SKM-1 (cell line): ENCODE measurements around the gene USF2.
"Not testable (repeated sequence)": the region's sequence is repeated elsewhere in the genome, so short reads cannot be mapped to it uniquely, and the experiment has no call there.

Experiments
- DNase-seq: peaks from one replicate; lab custom pipeline; 2025; ENCODE audit not compliant: unreplicated experiment; lab: John Stamatoyannopoulos, UW

USF2 gene

DNA sequence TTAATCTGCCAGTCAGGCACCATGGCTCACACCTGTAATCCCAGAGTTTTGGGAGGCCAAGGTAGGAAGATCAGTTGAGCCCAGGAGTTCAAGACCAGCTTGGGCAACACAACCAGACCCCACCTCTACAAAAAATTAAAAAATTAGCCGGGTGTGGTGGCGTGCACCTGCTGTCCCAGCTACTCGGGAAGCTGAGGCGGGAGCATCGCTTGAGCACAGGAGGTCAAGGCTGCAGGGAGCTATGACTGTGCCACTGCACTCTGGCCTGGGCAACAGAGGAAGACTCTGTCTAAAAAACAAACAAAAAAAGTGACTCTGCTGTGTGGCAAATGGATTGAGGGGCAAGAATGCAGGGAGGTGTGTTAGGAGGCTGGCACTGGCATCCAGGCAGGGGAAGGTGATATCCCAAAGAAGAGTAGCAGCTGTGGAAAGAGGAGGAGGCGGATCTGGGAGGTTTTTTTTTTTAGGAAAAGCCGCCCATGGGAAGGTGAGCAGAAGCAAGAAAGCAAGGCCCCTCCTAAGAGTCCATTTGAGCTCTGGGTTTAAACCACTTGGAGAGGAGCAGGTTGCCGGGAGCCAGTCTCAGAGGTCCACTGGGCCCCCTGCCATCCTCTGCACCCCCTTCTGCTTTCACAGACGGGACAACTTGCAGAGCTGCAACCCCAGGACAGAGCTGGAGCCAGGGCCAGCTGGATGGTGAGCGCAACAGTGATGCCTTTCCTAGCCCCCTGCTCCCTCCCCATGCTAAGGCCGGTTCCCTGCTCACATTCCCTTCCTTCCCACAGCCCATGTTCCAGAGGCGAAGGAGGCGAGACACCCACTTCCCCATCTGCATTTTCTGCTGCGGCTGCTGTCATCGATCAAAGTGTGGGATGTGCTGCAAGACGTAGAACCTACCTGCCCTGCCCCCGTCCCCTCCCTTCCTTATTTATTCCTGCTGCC lies 15.7 kb downstream of the USF2 start:
- DNase-seq, result no peak

DNA sequence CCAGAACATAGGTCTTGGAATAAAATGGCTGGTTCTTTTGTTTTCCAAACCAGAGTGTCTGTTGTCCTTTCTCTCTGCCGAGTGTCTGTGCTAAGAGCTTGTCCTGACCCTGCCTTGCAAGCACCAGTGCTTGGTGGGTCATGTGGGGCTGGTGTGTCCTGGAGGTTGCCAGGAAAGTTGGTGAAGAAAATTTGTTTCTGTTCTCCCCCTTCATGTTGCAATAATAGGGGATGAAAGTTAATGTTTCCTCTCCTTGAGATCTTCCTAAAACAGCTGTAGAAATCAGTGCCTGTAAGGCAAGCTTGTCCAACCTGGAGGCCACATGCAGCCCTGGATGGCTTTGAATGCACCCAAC lies 16.3 kb downstream of the USF2 start:
- no peak for DNase-seq

DNA sequence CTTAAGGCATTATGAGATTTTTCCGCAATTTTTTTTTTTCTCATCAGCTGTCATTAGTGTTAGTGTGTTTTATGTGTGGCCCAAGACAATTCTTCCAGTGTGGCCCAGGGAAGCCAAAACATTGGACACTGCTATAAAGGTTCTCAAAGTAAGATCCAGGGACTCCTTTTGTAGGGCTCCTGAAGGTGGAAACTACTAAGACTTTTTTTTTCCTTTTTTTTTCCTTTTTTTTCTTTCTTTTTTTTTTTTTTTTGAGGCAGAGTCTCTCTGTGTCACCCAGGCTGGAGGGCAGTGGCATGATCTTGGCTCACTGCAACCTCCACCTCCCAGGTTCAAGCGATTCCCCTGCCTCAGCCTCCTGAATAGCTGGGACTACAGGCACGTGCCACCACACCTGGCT lies 16.7 kb downstream of the USF2 start:
- not testable (repeated sequence) for DNase-seq

DNA sequence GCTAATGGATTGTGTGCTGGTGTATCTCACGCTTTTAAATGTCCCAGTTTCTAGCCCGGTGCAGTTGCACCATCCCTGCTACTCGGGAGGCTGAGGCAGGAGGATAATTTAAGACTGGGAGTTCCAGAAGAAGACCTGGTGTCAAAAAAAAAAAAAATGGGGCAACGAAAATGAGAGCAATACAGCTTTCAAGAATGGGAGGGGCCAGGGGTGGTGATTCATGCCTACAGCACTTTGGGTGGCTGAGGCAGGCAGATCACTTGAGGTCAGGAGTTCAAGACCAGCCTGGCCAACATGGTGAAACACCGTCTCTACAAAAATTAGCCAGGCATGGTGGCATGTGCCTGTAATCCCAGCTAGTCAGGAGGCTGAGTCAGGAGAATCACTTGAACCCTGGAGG lies 17.3 kb downstream of the USF2 start:
- not testable (repeated sequence) for DNase-seq

DNA sequence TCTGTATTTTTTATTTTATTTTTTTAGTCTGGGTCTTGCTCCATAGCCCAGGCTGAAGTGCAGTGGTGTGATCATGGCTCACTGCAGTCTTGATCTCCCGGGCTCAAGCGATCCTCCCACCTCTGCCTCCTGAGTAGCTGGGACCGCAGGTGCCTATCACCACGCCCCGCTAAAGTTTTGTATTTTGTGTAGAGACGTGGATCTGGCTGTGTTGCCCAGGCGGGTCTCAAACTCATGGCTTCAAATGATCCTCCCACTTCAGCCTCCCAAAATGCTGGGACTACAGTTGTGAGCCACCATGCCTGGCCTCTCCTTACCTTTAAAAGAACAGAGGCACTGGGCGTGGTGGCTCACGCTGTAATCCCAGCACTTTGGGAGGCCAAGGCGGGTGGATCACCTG lies 19.0 kb downstream of the USF2 start:
- no peak for DNase-seq

DNA sequence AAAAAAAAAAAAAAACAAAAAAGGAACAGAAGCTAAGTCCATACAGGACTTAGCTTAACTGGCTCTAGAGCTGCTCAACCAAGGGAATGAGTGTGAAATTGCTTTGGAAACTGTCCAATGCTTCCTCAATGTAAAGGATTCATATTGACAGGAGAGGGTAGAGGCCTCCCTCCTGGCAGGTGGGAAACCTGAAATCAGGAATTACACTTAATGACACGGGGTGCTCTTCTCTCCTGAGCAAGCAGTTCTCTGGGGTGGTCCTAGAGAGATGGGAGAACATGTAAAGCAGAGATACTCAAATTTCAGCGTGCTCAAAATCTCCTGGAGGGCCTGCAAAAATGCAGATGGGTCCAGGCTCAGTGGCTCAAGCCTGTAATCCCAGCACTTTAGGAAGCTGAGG lies 19.6 kb downstream of the USF2 start:
- DNase-seq, result no peak

DNA sequence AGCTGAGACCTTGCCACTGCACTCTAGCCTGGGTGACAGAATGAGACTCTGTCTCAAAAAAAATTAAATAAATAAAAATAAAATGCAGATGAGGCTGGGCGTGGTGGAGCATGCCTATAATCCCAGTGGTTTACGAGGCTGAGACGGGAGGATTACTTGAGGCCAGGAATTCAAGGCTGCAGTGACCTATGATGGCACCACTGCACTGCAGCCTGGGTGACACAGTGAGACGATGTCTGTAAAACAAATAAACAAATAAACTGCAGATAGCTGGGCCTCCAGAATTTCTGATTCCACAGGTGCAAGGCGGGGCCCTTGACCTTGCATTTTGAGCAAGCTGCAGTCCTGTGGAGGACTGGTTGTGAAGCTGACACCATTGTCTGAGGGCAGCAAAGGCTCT lies 20.1 kb downstream of the USF2 start:
- DNase-seq, result no peak

DNA sequence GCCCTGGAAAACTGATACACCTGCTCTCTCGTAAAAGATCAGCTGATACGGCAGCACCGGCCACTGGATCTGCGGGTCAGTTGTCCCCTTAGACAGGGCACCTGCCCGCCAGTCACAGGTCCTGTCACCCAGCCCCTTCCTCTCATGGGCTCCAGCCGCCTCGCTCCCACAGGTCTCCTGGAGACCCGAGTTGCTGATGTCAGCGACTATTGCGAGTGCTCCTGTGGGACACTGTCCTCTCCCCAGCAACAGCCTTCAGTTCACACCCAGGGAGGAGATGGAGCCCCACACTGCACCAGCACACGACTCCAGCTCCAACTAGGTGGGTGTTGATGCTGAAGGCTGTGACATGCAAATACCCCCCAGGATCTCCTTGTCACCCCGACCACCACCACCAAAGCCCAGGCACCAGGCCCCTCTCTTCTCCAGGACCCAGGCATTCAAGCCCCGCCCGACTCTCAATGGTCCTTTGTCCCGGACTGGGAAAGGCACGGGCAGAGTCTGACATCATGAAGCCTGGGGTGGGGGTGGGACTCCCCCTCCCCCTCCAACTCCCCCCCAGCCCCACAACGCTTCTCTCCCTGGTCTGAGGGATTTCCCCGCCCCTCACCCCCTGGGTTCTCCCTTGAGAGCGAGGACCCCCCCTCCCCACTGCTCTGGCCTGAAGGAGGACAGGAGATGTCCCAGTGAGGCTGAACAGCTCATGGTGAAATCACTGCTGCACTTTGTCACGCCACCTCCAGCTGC lies 21.8 kb downstream of the USF2 start:
- DNase-seq, result no peak

DNA sequence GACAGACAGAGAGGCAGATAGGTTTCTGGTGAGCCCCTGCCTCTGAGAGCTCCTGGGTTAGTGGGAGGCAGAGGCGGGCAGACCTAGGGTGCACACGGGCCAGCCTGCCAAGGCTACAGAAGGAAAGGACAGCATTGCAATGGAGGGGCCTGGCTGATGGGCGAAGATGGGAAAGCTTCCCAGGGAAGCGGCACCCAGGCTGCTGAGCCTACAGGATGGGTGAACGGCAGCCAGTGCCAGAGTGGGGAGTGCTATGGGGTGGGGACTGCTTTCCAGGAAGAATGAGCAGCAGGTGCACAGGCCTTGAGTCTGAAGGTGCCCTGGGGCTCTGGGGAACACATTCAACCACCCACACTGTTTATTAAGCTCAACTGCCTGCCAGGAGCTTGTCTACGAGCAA lies 22.5 kb downstream of the USF2 start:
- DNase-seq, result no peak

DNA sequence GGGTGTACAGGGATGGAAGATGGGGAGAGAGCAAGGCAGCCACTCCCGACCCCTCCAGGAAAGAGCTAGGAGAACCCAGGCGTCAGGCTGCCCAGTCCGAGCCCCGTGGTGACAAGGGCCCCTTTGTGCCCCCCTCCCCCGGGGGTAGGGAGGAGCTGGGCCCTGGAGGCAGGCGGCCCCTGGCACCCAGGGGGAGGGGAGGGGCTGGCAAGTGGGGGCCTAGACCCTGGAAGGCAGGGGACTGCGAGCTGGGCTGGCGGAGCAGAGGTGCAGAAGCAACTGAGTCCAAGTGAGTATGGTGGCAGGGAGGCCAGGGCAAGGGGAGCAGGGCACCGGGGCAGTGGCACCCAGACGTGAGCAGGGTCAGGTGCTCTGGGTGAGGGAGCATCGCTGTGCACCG lies 23.2 kb downstream of the USF2 start, which contains the start of gene MAG:
Gene MAG (plus strand): TSS at position 246 of the 400 bp plus-strand sequence. CDS start 3,248 bp downstream, outside the sequence.
- no peak for DNase-seq

DNA sequence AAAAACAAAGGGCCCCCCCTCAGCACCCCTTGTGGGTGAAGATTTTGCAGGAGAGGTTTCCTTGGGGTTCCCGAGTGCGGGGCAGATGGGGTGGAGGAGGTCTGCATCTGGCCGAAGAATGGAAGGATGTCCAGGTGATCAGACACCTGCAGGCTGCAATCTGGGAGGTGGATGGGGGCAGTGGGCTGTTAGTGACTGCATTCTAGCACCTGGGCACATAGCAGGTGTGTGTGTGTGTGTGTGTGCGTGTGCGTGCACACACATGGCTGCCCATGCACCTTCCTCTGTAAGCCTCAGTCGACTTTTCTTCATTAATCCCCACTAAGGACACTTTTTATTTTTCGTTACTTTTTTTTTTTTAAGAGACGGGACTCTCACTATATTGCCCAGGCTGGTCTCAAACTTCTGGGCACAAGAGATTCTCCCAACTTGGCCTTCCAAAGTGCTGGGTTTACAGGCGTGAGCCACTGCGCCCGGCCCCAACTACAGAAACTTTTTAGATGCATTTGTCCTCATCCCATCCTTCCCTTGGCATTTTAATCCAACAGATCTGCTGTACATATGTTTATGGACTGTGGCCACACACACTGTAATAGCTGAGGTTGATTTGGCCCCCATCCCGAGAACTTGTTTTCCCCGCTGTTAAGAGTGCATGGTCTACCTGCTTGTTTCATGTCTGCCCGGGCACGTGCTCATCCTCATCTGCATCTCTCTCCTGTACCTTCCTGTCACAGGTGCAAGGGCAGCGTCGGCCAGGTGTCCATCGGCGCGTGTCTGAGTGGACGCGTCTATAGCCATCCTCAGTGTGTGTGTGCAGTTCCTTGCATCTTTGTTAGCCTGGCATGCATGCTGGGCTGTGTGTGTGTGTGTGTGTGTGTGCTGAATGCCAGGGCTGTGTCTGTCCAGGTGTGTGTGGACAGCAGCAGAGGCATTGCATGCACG lies 23.9 kb downstream of the USF2 start:
- DNase-seq, result no peak

DNA sequence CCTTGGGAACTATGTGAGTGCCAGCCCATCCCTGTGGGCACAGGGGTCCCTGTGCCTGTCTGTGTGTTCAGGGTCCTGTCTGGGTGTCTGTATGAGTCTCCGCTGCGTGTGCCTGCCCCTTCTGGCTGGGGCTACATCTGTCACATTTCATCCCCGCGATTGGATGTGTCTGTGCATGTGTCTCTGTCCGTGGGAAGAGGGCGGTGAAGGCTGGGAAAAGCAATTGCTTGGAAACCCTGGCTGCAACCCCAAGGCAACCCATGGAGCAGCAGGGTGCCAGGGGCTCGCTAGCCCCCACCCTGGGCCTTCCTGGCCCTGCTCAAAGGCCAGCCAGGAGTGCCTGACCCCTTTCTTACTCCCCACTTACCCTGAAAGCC lies 24.6 kb downstream of the USF2 start:
- no peak for DNase-seq

DNA sequence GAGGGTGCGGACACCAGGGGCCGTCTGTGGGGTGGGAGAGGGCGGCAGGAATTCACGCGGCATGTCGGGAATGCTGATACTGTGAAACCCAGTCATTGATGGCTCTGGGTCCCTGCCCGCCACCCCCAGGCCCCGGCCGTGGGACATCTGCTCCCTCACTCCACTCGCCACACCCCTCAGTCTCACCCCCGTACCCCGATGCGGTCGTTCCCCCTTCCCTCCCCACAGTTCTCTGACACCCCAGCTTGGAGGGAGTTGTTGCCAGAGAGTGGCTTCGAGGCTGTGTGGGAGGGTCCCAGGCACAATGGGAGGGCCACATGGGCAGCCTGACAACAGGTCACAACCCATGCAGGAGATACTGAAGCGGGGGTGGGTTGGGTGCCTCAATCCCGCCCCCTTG lies 25.0 kb downstream of the USF2 start:
- DNase-seq, result no peak

DNA sequence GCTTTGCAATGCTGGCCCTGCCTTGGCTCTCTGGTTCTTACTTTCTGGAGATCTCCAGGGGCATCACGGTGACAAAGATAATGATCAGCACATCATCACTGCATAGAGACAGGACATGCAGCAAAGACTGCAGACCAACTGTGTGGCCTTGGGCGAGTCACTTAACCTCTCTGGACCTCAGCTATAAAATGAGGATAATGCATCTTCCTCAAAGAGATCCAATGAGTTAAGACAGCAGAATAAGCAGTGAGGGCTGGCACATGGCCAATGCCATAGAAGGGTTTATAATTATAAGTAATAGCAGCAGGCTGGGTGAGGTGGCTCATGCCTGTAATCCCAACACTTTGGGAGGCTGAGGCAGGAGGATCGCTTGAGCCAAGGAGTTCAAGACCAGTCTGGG lies 25.6 kb downstream of the USF2 start:
- DNase-seq, result no peak

DNA sequence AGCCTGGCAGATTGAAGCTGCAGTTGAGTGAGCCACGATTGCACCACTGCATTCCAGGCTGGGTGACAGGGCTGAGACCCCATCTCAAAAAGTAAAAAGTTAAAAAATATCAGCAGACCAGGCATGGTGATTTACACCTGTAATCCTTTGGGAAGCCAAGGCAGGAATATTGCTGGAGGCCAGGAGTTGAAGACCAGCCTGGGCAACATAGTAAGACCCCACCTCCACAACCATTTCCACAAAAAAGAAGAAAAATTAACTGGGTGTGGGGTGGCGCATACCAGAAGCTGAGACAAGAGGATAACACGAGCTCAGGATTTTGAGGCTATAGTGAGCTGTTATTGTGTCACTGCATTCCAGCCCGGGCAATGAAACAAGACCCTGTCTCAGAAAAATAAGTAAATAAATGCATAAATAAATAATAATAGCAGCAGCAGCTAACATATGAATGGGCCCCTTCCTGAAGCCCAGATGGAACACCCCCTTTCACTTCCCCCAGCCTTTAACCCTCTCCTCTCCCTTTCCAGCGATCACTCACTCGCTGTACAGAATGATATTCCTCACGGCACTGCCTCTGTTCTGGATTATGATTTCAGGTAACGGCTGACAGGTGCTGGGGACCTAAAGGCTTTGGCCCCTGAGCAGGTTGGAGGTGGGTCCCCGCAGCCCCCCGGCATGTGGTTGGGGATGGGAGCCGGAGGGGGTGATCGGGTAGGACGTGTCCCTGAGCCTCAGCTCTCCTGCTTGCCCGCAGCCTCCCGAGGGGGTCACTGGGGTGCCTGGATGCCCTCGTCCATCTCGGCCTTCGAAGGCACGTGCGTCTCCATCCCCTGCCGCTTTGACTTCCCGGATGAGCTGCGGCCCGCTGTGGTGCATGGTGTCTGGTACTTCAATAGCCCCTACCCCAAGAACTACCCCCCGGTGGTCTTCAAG lies 26.4 kb downstream of the USF2 start:
- DNase-seq, result no peak

DNA sequence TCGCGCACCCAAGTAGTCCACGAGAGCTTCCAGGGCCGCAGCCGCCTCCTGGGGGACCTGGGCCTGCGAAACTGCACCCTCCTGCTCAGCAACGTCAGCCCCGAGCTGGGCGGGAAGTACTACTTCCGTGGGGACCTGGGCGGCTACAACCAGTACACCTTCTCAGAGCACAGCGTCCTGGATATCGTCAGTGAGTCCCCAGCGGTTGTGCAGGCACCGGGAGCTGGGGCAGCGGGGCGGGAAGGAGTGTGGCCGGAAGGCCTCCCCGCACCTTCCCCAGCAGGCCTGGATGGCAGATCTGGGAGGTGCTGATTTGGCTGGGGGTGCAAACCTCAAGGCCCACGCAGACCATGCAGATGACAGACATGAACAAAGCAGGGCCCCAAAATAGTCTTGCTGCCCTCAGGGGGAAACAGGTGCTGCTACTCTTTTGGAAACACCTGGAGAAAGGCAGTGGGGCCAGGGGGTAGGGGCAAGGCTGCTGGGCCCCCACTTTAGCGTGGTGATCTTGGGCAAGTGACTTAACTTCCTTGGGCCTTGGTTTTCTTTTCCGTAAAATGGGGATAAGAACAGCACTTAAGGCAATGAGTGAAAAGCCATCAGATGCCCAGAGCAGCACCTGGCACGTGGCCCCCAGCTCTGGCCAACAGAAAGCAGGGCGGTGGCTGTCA lies 27.2 kb downstream of the USF2 start:
- DNase-seq, result no peak

DNA sequence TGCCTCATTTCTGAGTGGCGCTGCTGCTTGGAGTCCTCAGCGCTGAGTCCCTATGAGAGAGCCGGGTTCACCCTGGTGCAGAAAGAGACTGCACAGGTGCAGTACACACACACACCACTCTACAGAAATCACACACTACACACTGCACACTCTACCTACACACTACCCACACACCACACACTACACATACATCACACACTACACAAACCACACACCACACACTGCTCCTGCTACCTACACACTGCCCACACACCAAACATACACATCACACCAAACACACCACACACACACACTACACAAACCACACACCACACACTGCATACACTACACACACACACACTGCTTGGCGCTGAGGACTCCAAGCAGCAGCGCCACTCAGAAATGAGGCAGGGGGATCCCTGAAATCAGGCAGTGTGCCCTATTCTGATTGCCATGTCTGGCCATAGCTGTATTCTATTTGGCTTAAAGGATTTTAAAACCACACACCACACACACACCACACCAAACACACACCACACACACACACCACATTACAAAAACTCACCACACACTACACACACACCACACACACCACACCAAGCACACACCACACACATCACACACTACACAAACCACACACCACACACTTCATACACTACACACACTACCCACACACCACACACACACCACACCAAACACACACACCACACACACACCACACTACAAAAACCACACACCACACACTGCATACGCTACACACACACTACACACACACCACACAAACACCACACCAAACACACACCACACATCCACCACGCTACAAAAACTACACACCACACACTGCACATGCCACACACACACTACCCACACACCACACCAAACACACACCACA lies 28.1 kb downstream of the USF2 start:
- no peak for DNase-seq

DNA sequence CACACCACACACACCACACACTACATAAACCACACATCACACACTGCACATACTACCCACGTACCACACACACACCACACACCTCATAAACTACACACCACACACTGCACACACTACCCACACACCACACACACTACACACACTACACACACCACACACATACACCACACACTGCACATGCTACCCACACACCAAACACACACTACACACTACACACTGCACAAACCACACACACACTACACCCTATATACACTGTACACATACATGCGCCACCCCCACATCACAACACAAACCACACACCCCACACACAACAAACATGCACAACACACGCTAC lies 28.7 kb downstream of the USF2 start:
- DNase-seq, result no peak

DNA sequence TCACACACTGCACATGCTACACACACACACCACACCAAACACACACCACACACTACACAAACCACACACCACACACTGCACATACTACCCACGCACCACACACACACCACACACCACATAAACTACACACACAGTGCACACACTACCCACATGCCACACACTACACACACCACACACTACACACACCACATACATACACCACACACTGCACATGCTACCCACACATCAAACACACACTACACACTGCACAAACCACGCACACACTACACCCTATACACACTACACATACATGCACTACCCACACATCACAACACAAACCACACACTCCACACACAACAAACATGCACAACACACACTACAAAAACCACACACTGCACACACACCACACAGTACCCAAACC lies 29.2 kb downstream of the USF2 start:
- no peak for DNase-seq
